HepG2 (cell line): ENCODE measurements around the gene PRR35. TPM values are rescaled to one million over a fixed set of nuclear protein-coding genes. Genes with fewer than 3 reads are reported as not detected.

ENCODE experiments used
- ATAC-seq: fragments of 200-7000 bp; cut with Tn5 transposase; 3 replicates; pipeline ENCODE4 v1.9.1; 2020; ENCODE audit warnings: mild to moderate bottlenecking, moderate library complexity
- BruUV-seq: library from RNA; stranded (reverse); fragments of 400-500 nt; replicated peaks from 2 replicates; lab custom pipeline; 2021; lab: Mats Ljungman, UMichigan
- CTCF ChIA-PET: fragments of 300-600 bp; formaldehyde crosslinking; extraction: SDS; loops from one replicate; lab custom pipeline; 2021; ENCODE audit warnings: low total read pairs, inconsistent platforms, low intra/inter-chr PET ratio; lab: Yijun Ruan, JAX
- POLR2A ChIA-PET: fragments of 350-600 bp; sonication (Branson Sonifier 250); formaldehyde crosslinking; loops from one replicate; lab custom pipeline; 2020; ENCODE audit warnings: antibody characterized with exemption, inconsistent platforms; lab: Yijun Ruan, JAX
- DNase-seq: peaks from one replicate; pipeline ENCODE4 v3.0.0-alpha.2; 2015; ENCODE audit warnings: low spot score
- FAIRE-seq: peaks from 3 replicates; lab custom pipeline; 2011; peaks lifted over from hg19 to GRCh38; lab: Jason Lieb, UNC
- H2AFZ ChIP-seq: one replicate; pipeline ENCODE4 v1.6.1; 2011; ENCODE audit warnings: low read length, inconsistent platforms
- H3K27ac ChIP-seq: fragments of 300-600 bp; 3 replicates; pipeline ENCODE4 v1.8.0; 2011; ENCODE audit warnings: mixed run types, mild to moderate bottlenecking, mixed read lengths, low read length, inconsistent platforms; ENCODE audit not compliant: insufficient read depth; ENCODE audit errors: extremely low read length
- H3K27me3 ChIP-seq, 2 experiments: fragments of 200-600 bp in 1 of 2; 2 replicates in 1 of 2; 3 replicates in 1 of 2; pipeline versions ENCODE4 v1.6.0 to v1.8.0; 2011; ENCODE audit warnings: low read length in 2 of 2, mild to moderate bottlenecking in 2 of 2, moderate library complexity in 2 of 2, inconsistent platforms in 1 of 2; ENCODE audit not compliant: insufficient read depth in 2 of 2, control insufficient read depth in 1 of 2
- H3K36me3 ChIP-seq, 2 experiments: fragments of 200-600 bp in 1 of 2; replicated peaks in 1 of 2; 2 replicates in 1 of 2; 3 replicates in 1 of 2; pipeline versions ENCODE4 v1.5.1 to v1.8.0; 2011; ENCODE audit warnings: low read length in 2 of 2, inconsistent platforms in 1 of 2; ENCODE audit not compliant: insufficient read depth in 2 of 2, control insufficient read depth in 1 of 2
- H3K4me1 ChIP-seq: 2 replicates; pipeline ENCODE4 v1.5.1; 2012; ENCODE audit warnings: low read length, inconsistent platforms; ENCODE audit not compliant: insufficient read depth
- H3K4me2 ChIP-seq: 2 replicates; pipeline ENCODE4 v1.6.0; 2011; ENCODE audit warnings: low read depth, low read length, inconsistent platforms
- H3K4me3 ChIP-seq, 3 experiments: fragments of 200-600 bp in 1 of 3; sonication (generic), shearing (Covaris generic) in 1 of 3; replicated peaks in 1 of 3; 2 replicates each; pipeline ENCODE4 v1.5.1; 2011 to 2016; ENCODE audit warnings: low read length in 3 of 3, inconsistent platforms in 2 of 3, low read depth in 2 of 3, mild to moderate bottlenecking in 2 of 3, control low read depth in 1 of 3, mixed read lengths in 1 of 3; ENCODE audit not compliant: insufficient read depth in 1 of 3
- H3K79me2 ChIP-seq: one replicate; pipeline ENCODE4 v1.6.1; 2011; ENCODE audit warnings: low read length, inconsistent platforms; ENCODE audit not compliant: insufficient read depth
- H3K9ac ChIP-seq: 2 replicates; pipeline ENCODE4 v1.6.0; 2011; ENCODE audit warnings: mild to moderate bottlenecking, low read depth, low read length, inconsistent platforms; ENCODE audit not compliant: insufficient read depth
- H3K9me3 ChIP-seq: 2 replicates; pipeline ENCODE4 v1.5.1; 2012; ENCODE audit warnings: mild to moderate bottlenecking, low read length
- H4K20me1 ChIP-seq: 2 replicates; pipeline ENCODE4 v1.6.0; 2011; ENCODE audit warnings: inconsistent platforms, mild to moderate bottlenecking, low read length, moderate library complexity; ENCODE audit not compliant: insufficient read depth
- AGO2 ChIP-seq: fragments of 200-400 bp; formaldehyde crosslinking; optimal IDR thresholded peaks from 2 replicates; pipeline ENCODE3; 2017; ENCODE audit warnings: mild to moderate bottlenecking, low read depth, low read length, moderate library complexity
- HOXA3 ChIP-seq: sonication (generic); formaldehyde crosslinking; IDR thresholded peaks from 2 replicates; pipeline ENCODE4 v1.5.0; 2020; ENCODE audit warnings: missing genetic modification reagents
- RBFOX2 ChIP-seq: fragments of 200-400 bp; formaldehyde crosslinking; IDR thresholded peaks from 2 replicates; pipeline ENCODE4 v1.6.1; 2017; ENCODE audit warnings: low read depth, mild to moderate bottlenecking, low read length
- TAF15 ChIP-seq: fragments of 200-400 bp; formaldehyde crosslinking; IDR thresholded peaks from one replicate; pipeline ENCODE4 v1.6.1; 2018; ENCODE audit warnings: mild to moderate bottlenecking, low read depth, low read length; ENCODE audit not compliant: poor library complexity, severe bottlenecking
- ZNF563 ChIP-seq: sonication (generic); formaldehyde crosslinking; IDR thresholded peaks from 2 replicates; pipeline ENCODE4 v1.8.0; 2022; ENCODE audit warnings: mild to moderate bottlenecking, moderate library complexity, missing genetic modification reagents
- WGBS: methylation state at CpG from one replicate; pipeline ENCODE4 v1.1.6; 2017; ENCODE audit warnings: low lambda C conversion rate; 5-methylcytosine and 5-hydroxymethylcytosine counted together
- in situ Hi-C: cut with HindIII; loops from 2 replicates; pipeline ENCODE4 v1.10.0; 2017; ENCODE audit warnings: low pct_unique_long_range_greater_than_20kb; ENCODE audit not compliant: extremely low pct_ligation_motif_present
- intact Hi-C: fragments of 100-400 bp; cut with micrococcal nuclease; formaldehyde crosslinking; loops from one replicate; pipeline ENCODE4 v1.10.0; 2022; ENCODE audit not compliant: unreplicated experiment
- polyA plus RNA-seq, 8 experiments: library from polyadenylated mRNA; depleted of rRNA in 3 of 8; stranded (reverse) in 7 of 8; unstranded in 1 of 8; fragments of >200 nt; fragmentation: Illumina TruSeq in 4 of 8; extraction: Trizol in 4 of 8; gene quantifications; 2 replicates each; pipeline versions ENCODE4 v1.2.1 to v1.2.3, GENCODE V29; 2011 to 2016; ENCODE audit warnings: low read depth in 4 of 8, missing spikeins in 1 of 8, mixed read lengths in 1 of 8; ENCODE audit not compliant: insufficient read depth in 1 of 8
- total RNA-seq, 5 experiments: library from RNA; depleted of rRNA; stranded (reverse); fragments of >200 nt; fragmentation: Illumina TruSeq; extraction: Trizol; gene quantifications; 2 replicates each; pipeline ENCODE4 v1.2.3, GENCODE V29; 2016; ENCODE audit warnings: low read depth in 1 of 5

Gene PRR35
- total and polyA plus RNA-seq, 2 of the 13 experiments (the other 11 are each of a cell fraction or from before 2014, with no cell fraction given): 0.07 to 0.16 TPM

- Histone ChIP-seq H3K9me3 (no peaks in the 10 kb centered on the region), H4K20me1 (no peaks in the 10 kb centered on the region), H3K4me1 (peaks cover 22% of the 10 kb centered on the region), H3K4me3 (no peak overlapping the region), H3K27ac (no peak overlapping the region), H3K36me3 (peaks cover 1 to 5% of the 10 kb centered on the region in 2 experiments; a peak in 1 of 5 replicates), H3K79me2 (peaks cover 7% of the 10 kb centered on the region), H2AFZ (no peak overlapping the region), H3K4me2 (no peak overlapping the region), H3K27me3 (no peaks in the 10 kb centered on the region), H3K9ac (no peak overlapping the region)
- 96% methylated on average over 14 of the region's 46 CpGs for WGBS
- CTCF ChIA-PET: no interaction called here
- POLR2A ChIA-PET: no interaction called here
- no peak for ATAC-seq
- in situ Hi-C loops (no loop called here), intact Hi-C loops (no loop called here)
- no TSS peak for BruUV-seq
- FAIRE-seq: no peak
- no peak for TF ChIP-seq ZNF563 (CRISPR knock-in tag)
- peak; percentile 41; the same call in 1 of the 2 replicates for TF ChIP-seq RBFOX2
- peak; percentile 3 for TF ChIP-seq AGO2
- DNase-seq: no peak
Observed at GRCh38 chr16:574021-574760, 14.0 kb downstream of the PRR35 start.

GRCh38 chr16:575354-576196, 15.4 kb downstream of the PRR35 start:
- no peaks in the 10 kb centered on the region for H4K20me1 ChIP-seq
- no peak for FAIRE-seq
- no TSS peak for BruUV-seq
- WGBS: 91% methylated on average over 17 of the region's 36 CpGs
- no peak for ATAC-seq
- peaks cover 19% of the 10 kb centered on the region for H3K4me1 ChIP-seq
- H3K9me3 ChIP-seq: no peaks in the 10 kb centered on the region
- H3K9ac ChIP-seq: 0 out of 2 replicates have a peak overlapping the region, but pooled peaks have one; percentile 8
- no peak overlapping the region for H3K4me2 ChIP-seq
- DNase-seq: no peak
- intact Hi-C loops: no loop called here
- H3K36me3 ChIP-seq: peaks cover 1 to 5% of the 10 kb centered on the region in 2 experiments; a peak in 1 of 5 replicates
- POLR2A ChIA-PET: interaction anchor here (1.4 kb wide), 1 partner anchor 42 kb away, joined by 3 read pairs; no protein-coding TSS in a partner anchor
- in situ Hi-C loops: no loop called here
- H2AFZ ChIP-seq: no peak overlapping the region
- no peak overlapping the region for H3K27ac ChIP-seq
- H3K27me3 ChIP-seq: no peaks in the 10 kb centered on the region
- TF ChIP-seq AGO2 (peak; percentile 52), HOXA3 (CRISPR knock-in tag) (0 out of 2 replicates have a peak, but pooled peaks have one; percentile 2), TAF15 (no peak), RBFOX2 (peak; percentile 48)
- TF ChIP-seq, all 625 proteins: peak for 3
- CTCF ChIA-PET: no interaction called here
- Histone ChIP-seq H3K4me3 (no peak overlapping the region), H3K79me2 (peaks cover 4% of the 10 kb centered on the region)
